ENCODE measurements around the gene PARP2. TPM values are rescaled to one million over a fixed set of nuclear protein-coding genes. Genes with fewer than 3 reads are reported as not detected.

Gene PARP2
- total and polyA plus RNA-seq, 9 of the 15 experiments (the other 6 are each of a cell fraction or from before 2014, with no cell fraction given), result 19.7 to 50.5 (median 29.9) TPM

- peak; percentile 11 for FAIRE-seq
- ATAC-seq, result peak; percentile 66
- H3K79me2 ChIP-seq (ENCODE audit: control insufficient read depth, insufficient read depth, low read length), result peaks cover 72% of the 10 kb centered on the region
- H3K9ac ChIP-seq (ENCODE audit: insufficient read depth in 1 of 2, low read depth in 2 of 2, low read length in 2 of 2), result peak overlapping the region in 1 of 2 experiments; percentile 73; a peak in 2 of 4 replicates
- no peak overlapping the region for H2AFZ ChIP-seq (ENCODE audit: low read depth, low read length)
- H3K9me1 ChIP-seq (ENCODE audit: control insufficient read depth, insufficient read depth, low read length), result no peaks in the 10 kb centered on the region
- ChIA-PET CTCF (ENCODE audit: low intra/inter-chr PET ratio) (interaction anchor here (1.0 kb wide), 1 partner anchor 277 kb away, joined by 3 read pairs; no protein-coding TSS in a partner anchor), POLR2A (no interaction called here)
- TSS peak; percentile 14 for BruUV-seq (replicated peaks)
- TF ChIP-seq, protein P1, sequence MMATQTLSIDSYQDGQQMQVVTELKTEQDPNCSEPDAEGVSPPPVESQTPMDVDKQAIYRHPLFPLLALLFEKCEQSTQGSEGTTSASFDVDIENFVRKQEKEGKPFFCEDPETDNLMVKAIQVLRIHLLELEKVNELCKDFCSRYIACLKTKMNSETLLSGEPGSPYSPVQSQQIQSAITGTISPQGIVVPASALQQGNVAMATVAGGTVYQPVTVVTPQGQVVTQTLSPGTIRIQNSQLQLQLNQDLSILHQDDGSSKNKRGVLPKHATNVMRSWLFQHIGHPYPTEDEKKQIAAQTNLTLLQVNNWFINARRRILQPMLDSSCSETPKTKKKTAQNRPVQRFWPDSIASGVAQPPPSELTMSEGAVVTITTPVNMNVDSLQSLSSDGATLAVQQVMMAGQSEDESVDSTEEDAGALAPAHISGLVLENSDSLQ (IDR thresholded peaks at IDR 0.05), result peak; percentile 48
- TF ChIP-seq, protein P2, sequence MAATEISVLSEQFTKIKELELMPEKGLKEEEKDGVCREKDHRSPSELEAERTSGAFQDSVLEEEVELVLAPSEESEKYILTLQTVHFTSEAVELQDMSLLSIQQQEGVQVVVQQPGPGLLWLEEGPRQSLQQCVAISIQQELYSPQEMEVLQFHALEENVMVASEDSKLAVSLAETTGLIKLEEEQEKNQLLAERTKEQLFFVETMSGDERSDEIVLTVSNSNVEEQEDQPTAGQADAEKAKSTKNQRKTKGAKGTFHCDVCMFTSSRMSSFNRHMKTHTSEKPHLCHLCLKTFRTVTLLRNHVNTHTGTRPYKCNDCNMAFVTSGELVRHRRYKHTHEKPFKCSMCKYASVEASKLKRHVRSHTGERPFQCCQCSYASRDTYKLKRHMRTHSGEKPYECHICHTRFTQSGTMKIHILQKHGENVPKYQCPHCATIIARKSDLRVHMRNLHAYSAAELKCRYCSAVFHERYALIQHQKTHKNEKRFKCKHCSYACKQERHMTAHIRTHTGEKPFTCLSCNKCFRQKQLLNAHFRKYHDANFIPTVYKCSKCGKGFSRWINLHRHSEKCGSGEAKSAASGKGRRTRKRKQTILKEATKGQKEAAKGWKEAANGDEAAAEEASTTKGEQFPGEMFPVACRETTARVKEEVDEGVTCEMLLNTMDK (IDR thresholded peaks at IDR 0.05; ENCODE audit: borderline replicate concordance, insufficient read depth, low read depth, low read length, poor library complexity, severe bottlenecking), result no peak
- peak; percentile 79 to 87 for TF ChIP-seq FOXK2 (conservative IDR thresholded peaks at IDR 0.05 in 1 of 2, IDR thresholded peaks at IDR 0.05 in 1 of 2; ENCODE audit: low read depth in 2 of 2)
- peak; percentile 31; the same call in 1 of the 2 replicates for TF ChIP-seq CBFA2T3 (IDR thresholded peaks at IDR 0.05)
- TF ChIP-seq TAL1 (IDR thresholded peaks at IDR 0.05), result 0 out of 2 replicates have a peak, but pooled peaks have one; percentile 6
- peak; percentile 64 for TF ChIP-seq CEBPB (tag; IDR thresholded peaks at IDR 0.05)
- no peak for TF ChIP-seq EGR1 (conservative IDR thresholded peaks at IDR 0.05)
- peak in 1 of 2 experiments; percentile 40; a peak in 1 of 4 replicates for TF ChIP-seq HDAC1 (IDR thresholded peaks at IDR 0.05)
- peak; percentile 64 for TF ChIP-seq NFE2 (IDR thresholded peaks at IDR 0.05; ENCODE audit: low read depth)
- no peak for TF ChIP-seq ZNF780A (CRISPR knock-in tag; IDR thresholded peaks at IDR 0.05)
- peak in 1 of 2 experiments; percentile 38; a peak in 1 of 4 replicates for TF ChIP-seq FOXA3 (CRISPR knock-in tag; conservative IDR thresholded peaks at IDR 0.05 in 1 of 2, IDR thresholded peaks at IDR 0.05 in 1 of 2)
- peak; percentile 42; the same call in 1 of the 2 replicates for TF ChIP-seq DPF2 (IDR thresholded peaks at IDR 0.05)
- TF ChIP-seq GTF2A2 (tag; IDR thresholded peaks at IDR 0.05), result no peak
- no peak for TF ChIP-seq PHF8 (IDR thresholded peaks at IDR 0.05; ENCODE audit: borderline replicate concordance, low read length)
- 0 out of 2 replicates have a peak, but pooled peaks have one; percentile 25 for TF ChIP-seq EP400 (IDR thresholded peaks at IDR 0.05)
- peak; percentile 51; the same call in 1 of the 2 replicates for TF ChIP-seq SMARCC2 (IDR thresholded peaks at IDR 0.05; ENCODE audit: low read depth)
- TF ChIP-seq, protein P3, sequence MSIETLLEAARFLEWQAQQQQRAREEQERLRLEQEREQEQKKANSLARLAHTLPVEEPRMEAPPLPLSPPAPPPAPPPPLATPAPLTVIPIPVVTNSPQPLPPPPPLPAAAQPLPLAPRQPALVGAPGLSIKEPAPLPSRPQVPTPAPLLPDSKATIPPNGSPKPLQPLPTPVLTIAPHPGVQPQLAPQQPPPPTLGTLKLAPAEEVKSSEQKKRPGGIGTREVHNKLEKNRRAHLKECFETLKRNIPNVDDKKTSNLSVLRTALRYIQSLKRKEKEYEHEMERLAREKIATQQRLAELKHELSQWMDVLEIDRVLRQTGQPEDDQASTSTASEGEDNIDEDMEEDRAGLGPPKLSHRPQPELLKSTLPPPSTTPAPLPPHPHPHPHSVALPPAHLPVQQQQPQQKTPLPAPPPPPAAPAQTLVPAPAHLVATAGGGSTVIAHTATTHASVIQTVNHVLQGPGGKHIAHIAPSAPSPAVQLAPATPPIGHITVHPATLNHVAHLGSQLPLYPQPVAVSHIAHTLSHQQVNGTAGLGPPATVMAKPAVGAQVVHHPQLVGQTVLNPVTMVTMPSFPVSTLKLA (conservative IDR thresholded peaks at IDR 0.05), result peak; percentile 93 to 95
- TF ChIP-seq SIN3A (IDR thresholded peaks at IDR 0.05; ENCODE audit: borderline replicate concordance in 2 of 2, control insufficient read depth in 1 of 2, low read depth in 2 of 2, low read length in 2 of 2), result peak in 1 of 2 experiments; percentile 81; a peak in 1 of 4 replicates
- in situ Hi-C loops (cut with MboI), result no loop called here
- H3K4me2 ChIP-seq (ENCODE audit: insufficient read depth, low read length), result peak overlapping the region; percentile 74
- H3K27me3 ChIP-seq (ENCODE audit: control insufficient read depth in 2 of 2, insufficient read depth in 2 of 2, low read length in 2 of 2), result no peaks in the 10 kb centered on the region
- no peaks in the 10 kb centered on the region; the same call in 1 of the 2 replicates for H4K20me1 ChIP-seq (replicated peaks; ENCODE audit: control insufficient read depth, insufficient read depth, low read length)
- H3K27ac ChIP-seq (ENCODE audit: extremely low read depth, low read depth, low read length), result peak overlapping the region; percentile 63
- H3K9me3 ChIP-seq (replicated peaks; ENCODE audit: control insufficient read depth, insufficient read depth, low read depth, low read length), result no peaks in the 10 kb centered on the region; the same call in 1 of the 2 replicates
- peak overlapping the region; percentile 45 for H3K4me3 ChIP-seq
- peaks cover 44% of the 10 kb centered on the region for H3K36me3 ChIP-seq (ENCODE audit: control insufficient read depth, insufficient read depth, low read length)
- 0% methylated on average over 2 of the region's 2 CpGs for WGBS (ENCODE audit: insufficient coverage, low coverage, missing lambda C conversion rate)
- intact Hi-C loops (cut with micrococcal nuclease), result loop anchor here (10.0 kb wide), 1 partner anchor 484 kb away; no protein-coding TSS in a partner anchor
- peak in 2 of 4 experiments; percentile 42 to 52 for DNase-seq (ENCODE audit: extremely low read depth in 1 of 4, low spot score in 3 of 4)
- peaks cover 0 to 16% of the 10 kb centered on the region in 2 experiments; a peak in 2 of 5 replicates for H3K4me1 ChIP-seq (replicated peaks in 1 of 2; ENCODE audit: control insufficient read depth in 2 of 2, insufficient read depth in 2 of 2, low read length in 2 of 2)
These were observed 12.3 kb upstream of the PARP2 start for GRCh38 chr14:20331053-20331613.

Measured in K562 (cell line).